Osteoblast (primary cell): ENCODE results near the gene IL13RA2. TPM values are rescaled to one million over a fixed set of nuclear protein-coding genes. Genes with fewer than 3 reads are reported as not detected.

ENCODE experiments used
- DNase-seq: peaks from one replicate; pipeline ENCODE4 v3.0.0; 2011; ENCODE audit warnings: low spot score, mixed read lengths; ENCODE audit not compliant: insufficient read length; ENCODE audit errors: missing footprints
- H2AFZ ChIP-seq: 2 replicates; pipeline ENCODE4 v1.6.0; 2011; ENCODE audit warnings: mild to moderate bottlenecking, low read length
- H3K27ac ChIP-seq: 2 replicates; pipeline ENCODE4 v1.5.1; 2011; ENCODE audit warnings: mild to moderate bottlenecking, low read depth, low read length, moderate library complexity
- H3K27me3 ChIP-seq: 2 replicates; pipeline ENCODE4 v1.6.0; 2012; ENCODE audit warnings: mild to moderate bottlenecking, control low read depth, inconsistent platforms, low read length, moderate library complexity; ENCODE audit not compliant: insufficient read depth
- H3K36me3 ChIP-seq: 2 replicates; pipeline ENCODE4 v1.5.1; 2011; ENCODE audit warnings: mild to moderate bottlenecking, low read length, control low read depth, moderate library complexity; ENCODE audit not compliant: insufficient read depth
- H3K4me1 ChIP-seq: 2 replicates; pipeline ENCODE4 v1.5.1; 2011; ENCODE audit warnings: mild to moderate bottlenecking, low read length, control low read depth, moderate library complexity; ENCODE audit not compliant: insufficient read depth
- H3K4me2 ChIP-seq: 2 replicates; pipeline ENCODE4 v1.6.0; 2011; ENCODE audit warnings: mild to moderate bottlenecking, low read length; ENCODE audit not compliant: insufficient read depth
- H3K4me3 ChIP-seq: fragments of 200-600 bp; sonication (generic); 3 replicates; pipeline ENCODE4 v1.5.1; 2012; ENCODE audit warnings: mild to moderate bottlenecking, low read length, inconsistent platforms; ENCODE audit not compliant: insufficient read depth
- H3K79me2 ChIP-seq: 2 replicates; pipeline ENCODE4 v1.6.0; 2012; ENCODE audit warnings: mild to moderate bottlenecking, low read length, control low read depth, inconsistent platforms; ENCODE audit not compliant: insufficient read depth
- H3K9me3 ChIP-seq: 2 replicates; pipeline ENCODE4 v1.5.1; 2011; ENCODE audit warnings: low read depth, low read length, control low read depth
- H4K20me1 ChIP-seq: 2 replicates; pipeline ENCODE4 v1.6.0; 2012; ENCODE audit warnings: mild to moderate bottlenecking, low read length, control low read depth; ENCODE audit not compliant: insufficient read depth
- CTCF ChIP-seq: IDR thresholded peaks from 2 replicates; pipeline ENCODE4 v1.5.1; 2011; ENCODE audit warnings: mild to moderate bottlenecking, low read depth, low read length, moderate library complexity; ENCODE audit errors: extremely low read depth
- total RNA-seq: library from RNA; depleted of rRNA; stranded (reverse); fragments of >200 nt; gene quantifications from 2 replicates; pipeline ENCODE4 v1.2.3, GENCODE V29; 2012

Gene IL13RA2
- total RNA-seq, 1 donor, result 1.1 TPM

GRCh38 chrX:115054876-115055275 is 37.5 kb upstream of the IL13RA2 start:
- H3K36me3 ChIP-seq, result no peaks in the 10 kb centered on the region
- H4K20me1 ChIP-seq, result no peaks in the 10 kb centered on the region
- no peaks in the 10 kb centered on the region for H3K79me2 ChIP-seq
- no peak overlapping the region for H3K27ac ChIP-seq
- no peak overlapping the region for H3K4me3 ChIP-seq
- peaks cover 4% of the 10 kb centered on the region for H3K27me3 ChIP-seq
- H3K9me3 ChIP-seq, result no peaks in the 10 kb centered on the region
- no peak for TF ChIP-seq CTCF
- no peak overlapping the region for H3K4me2 ChIP-seq
- no peak for DNase-seq
- no peak overlapping the region for H2AFZ ChIP-seq
- peaks cover 5% of the 10 kb centered on the region for H3K4me1 ChIP-seq

GRCh38 chrX:115053223-115053622 is 35.8 kb upstream of the IL13RA2 start:
- no peak overlapping the region for H3K4me2 ChIP-seq
- peaks cover 4% of the 10 kb centered on the region for H3K27me3 ChIP-seq
- H4K20me1 ChIP-seq, result no peaks in the 10 kb centered on the region
- no peak overlapping the region for H3K4me3 ChIP-seq
- no peak for DNase-seq
- no peak overlapping the region for H3K27ac ChIP-seq
- H3K36me3 ChIP-seq, result no peaks in the 10 kb centered on the region
- TF ChIP-seq CTCF, result no peak
- H2AFZ ChIP-seq, result no peak overlapping the region
- H3K9me3 ChIP-seq, result no peaks in the 10 kb centered on the region
- no peaks in the 10 kb centered on the region for H3K79me2 ChIP-seq
- peaks cover 5% of the 10 kb centered on the region for H3K4me1 ChIP-seq

- no peaks in the 10 kb centered on the region for H3K79me2 ChIP-seq
- H2AFZ ChIP-seq, result no peak overlapping the region
- peaks cover 10% of the 10 kb centered on the region for H3K4me1 ChIP-seq
- TF ChIP-seq CTCF, result no peak
- no peak for DNase-seq
- H3K4me3 ChIP-seq, result no peak overlapping the region
- peak overlapping the region; percentile 32 for H3K4me2 ChIP-seq
- H3K27me3 ChIP-seq, result peaks cover 4% of the 10 kb centered on the region
- H3K27ac ChIP-seq, result peak overlapping the region; percentile 53
- no peaks in the 10 kb centered on the region for H4K20me1 ChIP-seq
- no peaks in the 10 kb centered on the region for H3K36me3 ChIP-seq
- H3K9me3 ChIP-seq, result no peaks in the 10 kb centered on the region
These were observed 30.3 kb upstream of the IL13RA2 start for GRCh38 chrX:115047715-115048114.

GRCh38 chrX:115047181-115047580 is 29.8 kb upstream of the IL13RA2 start:
- Histone ChIP-seq H4K20me1 (no peaks in the 10 kb centered on the region), H3K4me3 (no peak overlapping the region), H3K79me2 (no peaks in the 10 kb centered on the region), H3K9me3 (no peaks in the 10 kb centered on the region), H3K27me3 (peaks cover 4% of the 10 kb centered on the region), H3K4me1 (peaks cover 10% of the 10 kb centered on the region), H3K27ac (peak overlapping the region; percentile 53), H3K36me3 (no peaks in the 10 kb centered on the region), H3K4me2 (peak overlapping the region; percentile 32), H2AFZ (no peak overlapping the region)
- no peak for TF ChIP-seq CTCF
- DNase-seq, result no peak
